GM12878 (cell line): ENCODE measurements around the gene PNMA8C. TPM values are rescaled to one million over a fixed set of nuclear protein-coding genes. Genes with fewer than 3 reads are reported as not detected.

Experiments
- ATAC-seq: fragments of 200-7000 bp; cut with Tn5 transposase; 3 replicates; pipeline ENCODE4 v1.9.1; 2020; ENCODE audit warnings: mild to moderate bottlenecking, moderate library complexity
- BruUV-seq: library from RNA; stranded (reverse); fragments of 400-500 nt; replicated peaks from 2 replicates; lab custom pipeline; 2021; lab: Mats Ljungman, UMichigan
- CTCF ChIA-PET: fragments of 300-600 bp; sonication (Branson Sonifier 250); formaldehyde crosslinking; extraction: SDS; loops from one replicate; lab custom pipeline; 2021; ENCODE audit warnings: inconsistent platforms; lab: Yijun Ruan, JAX
- POLR2A ChIA-PET: fragments of 350-600 bp; formaldehyde crosslinking; extraction: SDS; loops from one replicate; lab custom pipeline; 2021; ENCODE audit warnings: inconsistent platforms; lab: Charles Lee
- RAD21 ChIA-PET: fragments of 300-600 bp; sonication (Branson Sonifier 250); formaldehyde crosslinking; loops from one replicate; lab custom pipeline; 2023; ENCODE audit warnings: antibody characterized with exemption; ENCODE audit not compliant: unreplicated experiment; lab: Charles Lee
- SMC1A ChIA-PET: fragments of 300-600 bp; sonication (Branson Sonifier 250); formaldehyde crosslinking; loops from one replicate; lab custom pipeline; 2023; ENCODE audit not compliant: unreplicated experiment, uncharacterized antibody; lab: Charles Lee
- DNase-seq: peaks from one replicate; pipeline ENCODE4 v3.0.0-alpha.2; 2011; ENCODE audit warnings: low read depth, low spot score
- FAIRE-seq: peaks from 3 replicates; lab custom pipeline; 2011; peaks lifted over from hg19 to GRCh38; lab: Jason Lieb, UNC
- H2AFZ ChIP-seq: 2 replicates; pipeline ENCODE4 v1.6.0; 2011; ENCODE audit warnings: low read depth, low read length, control low read depth; ENCODE audit not compliant: control insufficient read depth
- H3K27ac ChIP-seq: 2 replicates; pipeline ENCODE4 v1.5.1; 2011; ENCODE audit warnings: control low read depth; ENCODE audit not compliant: control insufficient read depth, insufficient read depth
- H3K27me3 ChIP-seq, 2 experiments: replicated peaks in 1 of 2; 2 replicates each; pipeline versions ENCODE4 v1.6.0 to v1.6.1; 2011; ENCODE audit warnings: low read length in 1 of 2; ENCODE audit not compliant: control insufficient read depth in 2 of 2, insufficient read depth in 2 of 2
- H3K36me3 ChIP-seq, 2 experiments: 2 replicates each; pipeline ENCODE4 v1.5.1; 2011; ENCODE audit warnings: low read length in 1 of 2; ENCODE audit not compliant: control insufficient read depth in 2 of 2, insufficient read depth in 2 of 2
- H3K4me1 ChIP-seq: 2 replicates; pipeline ENCODE4 v1.6.1; 2011; ENCODE audit warnings: mild to moderate bottlenecking, low read length, moderate library complexity, mixed read lengths; ENCODE audit not compliant: control insufficient read depth, insufficient read depth
- H3K4me2 ChIP-seq: 2 replicates; pipeline ENCODE4 v1.6.0; 2011; ENCODE audit warnings: control low read depth; ENCODE audit not compliant: control insufficient read depth, insufficient read depth
- H3K4me3 ChIP-seq: fragments of 200-600 bp; sonication (generic); 2 replicates; pipeline ENCODE4 v1.5.1; 2016
- H3K79me2 ChIP-seq: 2 replicates; pipeline ENCODE4 v1.6.0; 2011; ENCODE audit warnings: low read length; ENCODE audit not compliant: control insufficient read depth, insufficient read depth
- H3K9ac ChIP-seq: 2 replicates; pipeline ENCODE4 v1.8.0; 2011; ENCODE audit warnings: low read length, control low read depth, mixed read lengths; ENCODE audit not compliant: control insufficient read depth, insufficient read depth
- H3K9me3 ChIP-seq: replicated peaks from 3 replicates; pipeline ENCODE4 v1.5.1; 2011; ENCODE audit warnings: mild to moderate bottlenecking, low read length; ENCODE audit not compliant: control insufficient read depth, insufficient read depth
- H4K20me1 ChIP-seq: 2 replicates; pipeline ENCODE4 v1.6.0; 2011; ENCODE audit not compliant: control insufficient read depth, insufficient read depth
- CHD1 ChIP-seq: IDR thresholded peaks from 2 replicates; pipeline ENCODE4 v1.6.1; 2012; ENCODE audit warnings: low read depth, low read length, improper control_type of control experiment
- CHD4 ChIP-seq: fragments of 200-600 bp; sonication (generic); IDR thresholded peaks from 2 replicates; pipeline ENCODE4 v1.6.1; 2016; ENCODE audit warnings: mild to moderate bottlenecking
- EP300 ChIP-seq, 2 experiments: fragments of 150-350 bp in 1 of 2; IDR thresholded peaks; 2 replicates each; pipeline ENCODE4 v1.6.1; 2011 to 2012; ENCODE audit warnings: low read depth in 2 of 2, low read length in 2 of 2, borderline replicate concordance in 1 of 2, improper control_type of control experiment in 1 of 2, inconsistent platforms in 1 of 2; ENCODE audit not compliant: control insufficient read depth in 1 of 2
- IRF4 ChIP-seq: IDR thresholded peaks from 2 replicates; pipeline ENCODE4 v1.6.1; 2011; ENCODE audit warnings: low read depth, low read length
- NFYB ChIP-seq: IDR thresholded peaks from 2 replicates; pipeline ENCODE4 v1.6.1; 2011; ENCODE audit warnings: low read depth, mild to moderate bottlenecking, low read length, improper control_type of control experiment, moderate library complexity; ENCODE audit not compliant: insufficient read depth
- NR2F1 ChIP-seq: fragments of 450-650 bp; conservative IDR thresholded peaks from 2 replicates; pipeline ENCODE4 v1.6.1; 2017; ENCODE audit warnings: mild to moderate bottlenecking
- SPI1 ChIP-seq: IDR thresholded peaks from 2 replicates; pipeline ENCODE4 v1.6.1; 2011; ENCODE audit warnings: low read depth, mild to moderate bottlenecking, low read length, moderate library complexity, borderline replicate concordance; ENCODE audit not compliant: insufficient read depth
- SREBF1 ChIP-seq: IDR thresholded peaks from 2 replicates; pipeline ENCODE4 v1.6.1; 2012; ENCODE audit warnings: mild to moderate bottlenecking, low read length
- WGBS: methylation state at CpG from one replicate; pipeline ENCODE4 v1.1.6; 2016; ENCODE audit warnings: low lambda C conversion rate; ENCODE audit not compliant: insufficient replicate concordance, insufficient coverage; ENCODE audit errors: missing lambda C conversion rate; 5-methylcytosine and 5-hydroxymethylcytosine counted together
- in situ Hi-C: fragments of 300-500 bp; cut with MboI; formaldehyde crosslinking; loops from 9 replicates; pipeline ENCODE4 v1.14.3; 2018; ENCODE audit warnings: mixed read lengths
- intact Hi-C: fragments of 100-400 bp; cut with micrococcal nuclease; formaldehyde crosslinking; loops from one replicate; pipeline ENCODE4 v1.14.2; 2022; ENCODE audit not compliant: unreplicated experiment
- polyA plus RNA-seq, 11 experiments: library from polyadenylated mRNA; depleted of rRNA in 4 of 11; unstranded in 6 of 11; stranded (reverse) in 5 of 11; fragments of >200 nt; fragmentation: Nextera tagmentation in 4 of 11; fragmentation: Illumina TruSeq in 1 of 11; extraction: Ambion mirVana in 4 of 11; extraction: Trizol in 1 of 11; gene quantifications; 1 replicate in 1 of 11; 2 replicates in 10 of 11; pipeline versions ENCODE4 v1.2.1 to v1.2.3, GENCODE V29; 2011 to 2016; ENCODE audit warnings: inconsistent platforms in 2 of 11, missing spikeins in 2 of 11, low read depth in 1 of 11
- total RNA-seq, 4 experiments: library from RNA; depleted of rRNA in 3 of 4; stranded (reverse); fragments of >200 nt in 3 of 4; fragmentation: Illumina TruSeq in 1 of 4; extraction: Trizol in 1 of 4; gene quantifications; 2 replicates each; pipeline versions ENCODE4 v1.2.1 to v1.2.3, GENCODE V29; 2013 to 2021

Gene PNMA8C
- total and polyA plus RNA-seq, 10 of the 15 experiments (the other 5 are each of a cell fraction or from before 2014, with no cell fraction given) = not detected

DNA sequence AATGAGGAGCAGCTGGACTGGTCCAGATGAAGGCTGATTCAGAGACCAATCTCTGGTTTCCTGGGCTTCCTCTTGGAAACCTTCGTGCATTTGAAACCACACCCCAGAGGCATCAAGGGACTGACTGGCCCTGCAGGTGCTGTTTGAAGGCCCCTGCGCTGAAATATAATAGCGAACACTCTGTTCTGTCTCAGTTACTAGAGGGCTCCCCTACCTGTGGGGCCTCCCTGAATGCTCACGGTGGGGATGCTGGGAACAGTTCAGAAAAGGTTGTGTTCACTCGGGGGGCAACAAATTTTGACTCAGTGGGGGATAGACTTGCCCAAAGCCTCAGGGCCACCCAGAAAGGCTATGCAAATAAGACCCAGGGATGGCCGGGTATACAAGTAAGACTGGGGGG lies 21.8 kb downstream of the PNMA8C start:
- CTCF ChIA-PET = no interaction called here
- H3K27me3 ChIP-seq = peaks cover 0 to 3% of the 10 kb centered on the region in 2 experiments; a peak in 3 of 4 replicates
- H4K20me1 ChIP-seq = no peaks in the 10 kb centered on the region
- POLR2A ChIA-PET = no interaction called here
- SMC1A ChIA-PET = no interaction called here
- no peaks in the 10 kb centered on the region for H3K4me1 ChIP-seq
- RAD21 ChIA-PET = no interaction called here
- FAIRE-seq (no peak), ATAC-seq (no peak), DNase-seq (no peak)
- no TSS peak for BruUV-seq
- in situ Hi-C loops (no loop called here), intact Hi-C loops (no loop called here)
- H3K9ac ChIP-seq = no peak overlapping the region
- no peak overlapping the region for H3K27ac ChIP-seq
- no peak overlapping the region for H3K4me3 ChIP-seq
- no peaks in the 10 kb centered on the region for H3K79me2 ChIP-seq
- no peak overlapping the region for H3K4me2 ChIP-seq
- no peak overlapping the region for H2AFZ ChIP-seq
- 14% methylated on average over 6 of the region's 6 CpGs for WGBS
- no peak for TF ChIP-seq CHD1
- TF ChIP-seq NR2F1 = no peak
- TF ChIP-seq IRF4 = no peak
- no peak for TF ChIP-seq NFYB
- TF ChIP-seq SREBF1 = no peak
- TF ChIP-seq CHD4 = no peak
- TF ChIP-seq EP300 (IDR thresholded peaks at IDR 0.05; ENCODE audit: borderline replicate concordance in 1 of 2, control insufficient read depth in 1 of 2, low read depth in 2 of 2, low read length in 2 of 2) = no peak
- TF ChIP-seq SPI1 = no peak
- no peaks in the 10 kb centered on the region for H3K9me3 ChIP-seq
- no peaks in the 10 kb centered on the region for H3K36me3 ChIP-seq
